ENCODE data around the gene LYZL4. TPM values are rescaled to one million over a fixed set of nuclear protein-coding genes. Genes with fewer than 3 reads are reported as not detected.

LYZL4 gene
- total and polyA plus RNA-seq, 10 of the 15 experiments (the other 5 are each of a cell fraction or from before 2014, with no cell fraction given): 0.10 to 0.11 (median 0.11) TPM; not detected in 7

DNA sequence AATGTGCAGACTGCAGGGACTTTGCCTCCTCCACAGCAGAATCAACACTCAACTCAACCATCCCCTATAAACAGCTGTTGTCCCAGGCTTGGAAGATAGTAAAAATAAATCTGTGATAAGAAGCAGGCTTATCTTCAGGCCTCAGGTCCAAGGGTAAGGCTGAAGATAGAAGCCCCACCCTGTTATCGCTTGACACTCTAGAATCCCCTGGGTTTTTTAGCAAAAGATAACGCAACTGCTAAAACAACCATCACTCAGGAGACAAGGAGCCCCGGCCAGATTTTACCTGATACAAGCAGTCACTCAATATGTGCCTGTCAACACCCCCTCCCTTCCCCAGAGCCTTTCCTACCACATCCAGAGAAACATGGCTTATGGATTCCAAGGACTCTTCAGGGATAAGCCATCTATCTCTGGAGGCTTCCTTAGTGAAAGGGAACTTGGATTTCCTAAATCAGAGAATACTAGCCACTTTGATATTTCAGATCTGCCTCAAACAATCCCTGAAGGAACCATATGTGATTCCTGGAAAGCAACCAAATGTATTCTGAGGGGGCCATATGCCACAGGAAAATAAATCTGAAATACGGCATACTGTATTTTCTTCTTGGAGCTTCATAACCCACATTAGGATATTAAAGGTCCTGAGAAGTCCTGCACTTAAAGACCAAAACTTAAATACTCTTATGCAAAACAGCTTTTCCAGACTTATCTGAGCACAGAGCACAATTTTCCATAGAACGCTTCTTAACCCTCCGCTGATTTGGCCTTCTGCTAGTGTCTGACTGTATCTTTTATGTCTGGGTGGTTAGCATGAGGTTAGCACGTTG, 60.4 kb downstream of the LYZL4 start:
- Histone ChIP-seq H3K9me3 (replicated peaks; ENCODE audit: control insufficient read depth, insufficient read depth, low read length) (no peaks in the 10 kb centered on the region), H3K9ac (ENCODE audit: control insufficient read depth, insufficient read depth, low read length) (no peak overlapping the region), H2AFZ (ENCODE audit: control insufficient read depth, low read depth, low read length) (no peak overlapping the region), H4K20me1 (ENCODE audit: control insufficient read depth, insufficient read depth) (no peaks in the 10 kb centered on the region), H3K4me1 (ENCODE audit: control insufficient read depth, insufficient read depth, low read length) (no peaks in the 10 kb centered on the region), H3K79me2 (ENCODE audit: control insufficient read depth, insufficient read depth, low read length) (no peaks in the 10 kb centered on the region), H3K36me3 (ENCODE audit: control insufficient read depth in 2 of 2, insufficient read depth in 2 of 2, low read length in 1 of 2) (no peaks in the 10 kb centered on the region), H3K4me2 (ENCODE audit: control insufficient read depth, insufficient read depth) (no peak overlapping the region), H3K27ac (ENCODE audit: control insufficient read depth, insufficient read depth) (no peak overlapping the region), H3K4me3 (no peak overlapping the region), H3K27me3 (replicated peaks in 1 of 2; ENCODE audit: control insufficient read depth in 2 of 2, insufficient read depth in 2 of 2, low read length in 1 of 2) (no peaks in the 10 kb centered on the region; a peak in 2 of 4 replicates)
- CTCF ChIA-PET: no interaction called here
- intact Hi-C loops (cut with micrococcal nuclease; ENCODE audit: unreplicated experiment) (no loop called here), in situ Hi-C loops (cut with MboI) (no loop called here)
- no peak for ATAC-seq
- POLR2A ChIA-PET: no interaction called here
- RAD21 ChIA-PET (ENCODE audit: unreplicated experiment): no interaction called here
- no peak for FAIRE-seq
- DNase-seq (ENCODE audit: low read depth, low spot score): no peak
- SMC1A ChIA-PET (ENCODE audit: uncharacterized antibody, unreplicated experiment): no interaction called here
- no peak for TF ChIP-seq SUZ12 (IDR thresholded peaks at IDR 0.05; ENCODE audit: unreplicated experiment)
- TF ChIP-seq KAT2A (conservative IDR thresholded peaks at IDR 0.05; ENCODE audit: control insufficient read depth, low read depth, low read length): no peak
- no peak for TF ChIP-seq REST (IDR thresholded peaks at IDR 0.05; ENCODE audit: low read depth, low read length)
- no peak for TF ChIP-seq SIX5 (IDR thresholded peaks at IDR 0.05; ENCODE audit: low read depth, low read length, severe bottlenecking)
- TF ChIP-seq, protein P1, sequence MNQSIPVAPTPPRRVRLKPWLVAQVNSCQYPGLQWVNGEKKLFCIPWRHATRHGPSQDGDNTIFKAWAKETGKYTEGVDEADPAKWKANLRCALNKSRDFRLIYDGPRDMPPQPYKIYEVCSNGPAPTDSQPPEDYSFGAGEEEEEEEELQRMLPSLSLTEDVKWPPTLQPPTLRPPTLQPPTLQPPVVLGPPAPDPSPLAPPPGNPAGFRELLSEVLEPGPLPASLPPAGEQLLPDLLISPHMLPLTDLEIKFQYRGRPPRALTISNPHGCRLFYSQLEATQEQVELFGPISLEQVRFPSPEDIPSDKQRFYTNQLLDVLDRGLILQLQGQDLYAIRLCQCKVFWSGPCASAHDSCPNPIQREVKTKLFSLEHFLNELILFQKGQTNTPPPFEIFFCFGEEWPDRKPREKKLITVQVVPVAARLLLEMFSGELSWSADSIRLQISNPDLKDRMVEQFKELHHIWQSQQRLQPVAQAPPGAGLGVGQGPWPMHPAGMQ (IDR thresholded peaks at IDR 0.05; ENCODE audit: borderline replicate concordance): no peak
- TF ChIP-seq ZSCAN29 (IDR thresholded peaks at IDR 0.05): no peak
- no peak for TF ChIP-seq BRCA1 (IDR thresholded peaks at IDR 0.05; ENCODE audit: low read depth, low read length)
- TF ChIP-seq SIN3A (IDR thresholded peaks at IDR 0.05; ENCODE audit: low read depth, low read length): no peak
- TF ChIP-seq SRF (IDR thresholded peaks at IDR 0.05; ENCODE audit: low read depth in 2 of 2, low read length in 2 of 2): no peak
- TF ChIP-seq NR2C2 (IDR thresholded peaks at IDR 0.05; ENCODE audit: borderline replicate concordance, control insufficient read depth, insufficient read length, low read depth): no peak
- no TSS peak for BruUV-seq (replicated peaks)
- 63% methylated on average over 7 of the region's 7 CpGs for WGBS (ENCODE audit: insufficient coverage, insufficient replicate concordance, low lambda C conversion rate, missing lambda C conversion rate)

All from GM12878 (cell line).